GM21526 (cell line): ENCODE data around the gene OR10H5.
"Not testable (repeated sequence)": the region's sequence is repeated elsewhere in the genome, so short reads cannot be mapped to it uniquely, and the experiment has no call there.

ENCODE experiments used
- ATAC-seq: cut with Tn5 transposase; IDR thresholded peaks from one replicate; pipeline ENCODE4 v1.9.1; 2021; ENCODE audit warnings: moderate library complexity; ENCODE audit not compliant: unreplicated experiment, low FRiP score

OR10H5 gene

GRCh38 chr19:15841875-15842569 is 54.6 kb downstream of the OR10H5 start:
- no peak for ATAC-seq

GRCh38 chr19:15843203-15843893 is 55.9 kb downstream of the OR10H5 start:
- no peak for ATAC-seq

- ATAC-seq: not testable (repeated sequence)
These were observed 56.4 kb downstream of the OR10H5 start for GRCh38 chr19:15843894-15844222.

GRCh38 chr19:15846923-15847322 is 59.5 kb downstream of the OR10H5 start:
- ATAC-seq: no peak

- ATAC-seq: no peak
These were observed 62.9 kb downstream of the OR10H5 start for GRCh38 chr19:15850385-15850784.
